SJCRH30 (cell line): Measurements from ENCODE around the gene P2RY13. TPM values are rescaled to one million over a fixed set of nuclear protein-coding genes. Genes with fewer than 3 reads are reported as not detected.

Experiments
- DNase-seq, 2 experiments: peaks; one replicate each; pipeline ENCODE4 v3.0.0-alpha.2; 2015 to 2020
- H3K27ac ChIP-seq: fragments of 250-450 bp; sonication (Bioruptor Pico); 2 replicates; pipeline ENCODE4 v1.5.1; 2020; ENCODE audit warnings: mild to moderate bottlenecking, moderate library complexity
- H3K27me3 ChIP-seq: fragments of 250-450 bp; sonication (Bioruptor Pico); 2 replicates; pipeline ENCODE4 v1.5.1; 2020; ENCODE audit warnings: mild to moderate bottlenecking, moderate library complexity
- H3K36me3 ChIP-seq: fragments of 250-450 bp; sonication (Bioruptor Pico); 2 replicates; pipeline ENCODE4 v1.5.1; 2020; ENCODE audit warnings: mild to moderate bottlenecking, moderate library complexity
- H3K4me1 ChIP-seq: fragments of 250-450 bp; sonication (Bioruptor Pico); 2 replicates; pipeline ENCODE4 v1.5.1; 2020; ENCODE audit warnings: mild to moderate bottlenecking, moderate library complexity
- H3K4me3 ChIP-seq: fragments of 250-450 bp; sonication (Bioruptor Pico); 2 replicates; pipeline ENCODE4 v1.5.1; 2020; ENCODE audit warnings: mild to moderate bottlenecking, moderate library complexity
- H3K9me3 ChIP-seq: fragments of 250-450 bp; sonication (Bioruptor Pico); replicated peaks from 2 replicates; pipeline ENCODE4 v1.5.1; 2020; ENCODE audit warnings: mild to moderate bottlenecking, moderate library complexity
- total RNA-seq: library from RNA; depleted of rRNA; stranded (reverse); fragments of >200 nt; shearing (Covaris generic); gene quantifications from 2 replicates; pipeline ENCODE4 v1.2.3, GENCODE V29; 2014; rRNA removed

P2RY13 gene
- total RNA-seq, 1 experiment from 2014 or later = not detected

DNA sequence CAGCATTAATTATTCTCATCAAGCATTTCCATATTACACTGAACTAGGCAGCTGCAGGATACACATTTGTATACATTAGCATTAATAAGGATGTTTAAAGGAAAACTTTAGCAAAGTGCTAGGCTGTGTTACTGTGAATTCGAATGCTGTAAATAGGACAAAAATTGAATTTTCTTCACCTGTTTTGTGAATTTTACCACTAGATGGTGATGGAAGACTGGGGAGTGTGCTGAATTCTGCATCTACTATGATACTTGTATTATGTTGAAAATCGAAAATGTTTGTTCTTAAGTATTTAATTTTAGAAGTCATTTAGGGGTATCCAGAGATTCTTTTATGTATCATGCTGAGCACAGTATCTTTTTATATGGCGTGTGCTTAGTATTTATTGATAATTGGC is 38.7 kb downstream of the P2RY13 start:
- Histone ChIP-seq H3K9me3 (no peaks in the 10 kb centered on the region), H3K4me3 (no peak overlapping the region), H3K27ac (no peak overlapping the region), H3K36me3 (no peaks in the 10 kb centered on the region), H3K27me3 (no peaks in the 10 kb centered on the region), H3K4me1 (no peaks in the 10 kb centered on the region)
- DNase-seq = peak in 1 of 2 experiments; percentile 22

GRCh38 chr3:151289445-151289844 is 39.9 kb downstream of the P2RY13 start:
- Histone ChIP-seq H3K4me1 (no peaks in the 10 kb centered on the region), H3K9me3 (no peaks in the 10 kb centered on the region), H3K36me3 (no peaks in the 10 kb centered on the region), H3K27me3 (no peaks in the 10 kb centered on the region), H3K4me3 (no peak overlapping the region), H3K27ac (no peak overlapping the region)
- DNase-seq = no peak

- Histone ChIP-seq H3K36me3 (no peaks in the 10 kb centered on the region), H3K27me3 (no peaks in the 10 kb centered on the region), H3K4me3 (no peak overlapping the region), H3K27ac (no peak overlapping the region), H3K9me3 (no peaks in the 10 kb centered on the region), H3K4me1 (no peaks in the 10 kb centered on the region)
- DNase-seq = no peak
Observed at GRCh38 chr3:151285940-151286339, 43.4 kb downstream of the P2RY13 start.

GRCh38 chr3:151283907-151284461 is 45.4 kb downstream of the P2RY13 start:
- DNase-seq = no peak
- H3K9me3 ChIP-seq = no peaks in the 10 kb centered on the region
- no peaks in the 10 kb centered on the region for H3K4me1 ChIP-seq
- no peaks in the 10 kb centered on the region for H3K36me3 ChIP-seq
- no peak overlapping the region for H3K27ac ChIP-seq
- no peaks in the 10 kb centered on the region for H3K27me3 ChIP-seq
- H3K4me3 ChIP-seq = no peak overlapping the region

- Histone ChIP-seq H3K4me3 (no peak overlapping the region), H3K27ac (no peak overlapping the region), H3K27me3 (no peaks in the 10 kb centered on the region), H3K9me3 (no peaks in the 10 kb centered on the region), H3K36me3 (no peaks in the 10 kb centered on the region), H3K4me1 (no peaks in the 10 kb centered on the region)
- no peak for DNase-seq
Observed at GRCh38 chr3:151283387-151283786, 46.0 kb downstream of the P2RY13 start.

DNA sequence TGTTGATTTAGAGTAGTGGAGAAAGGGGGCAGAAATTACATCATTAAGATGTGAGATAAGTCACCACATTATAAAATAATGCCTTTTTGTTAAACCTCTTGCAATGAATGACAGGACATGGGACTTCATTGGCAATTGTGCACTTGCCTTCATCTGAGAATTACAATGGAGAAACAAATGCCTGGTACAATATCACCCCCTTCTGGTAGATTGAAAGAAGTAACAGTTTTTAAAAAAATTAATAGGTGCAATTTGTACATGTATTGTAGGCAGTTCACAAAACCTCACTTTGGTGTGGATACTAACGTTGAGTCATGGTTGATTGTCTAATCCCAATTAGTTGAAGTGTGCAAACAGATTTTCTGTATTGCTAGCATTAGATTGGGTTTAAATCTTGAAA is 46.4 kb downstream of the P2RY13 start:
- Histone ChIP-seq H3K4me1 (no peaks in the 10 kb centered on the region), H3K27ac (no peak overlapping the region), H3K27me3 (no peaks in the 10 kb centered on the region), H3K9me3 (no peaks in the 10 kb centered on the region), H3K36me3 (no peaks in the 10 kb centered on the region), H3K4me3 (no peak overlapping the region)
- peak in 1 of 2 experiments; percentile 59 for DNase-seq

DNA sequence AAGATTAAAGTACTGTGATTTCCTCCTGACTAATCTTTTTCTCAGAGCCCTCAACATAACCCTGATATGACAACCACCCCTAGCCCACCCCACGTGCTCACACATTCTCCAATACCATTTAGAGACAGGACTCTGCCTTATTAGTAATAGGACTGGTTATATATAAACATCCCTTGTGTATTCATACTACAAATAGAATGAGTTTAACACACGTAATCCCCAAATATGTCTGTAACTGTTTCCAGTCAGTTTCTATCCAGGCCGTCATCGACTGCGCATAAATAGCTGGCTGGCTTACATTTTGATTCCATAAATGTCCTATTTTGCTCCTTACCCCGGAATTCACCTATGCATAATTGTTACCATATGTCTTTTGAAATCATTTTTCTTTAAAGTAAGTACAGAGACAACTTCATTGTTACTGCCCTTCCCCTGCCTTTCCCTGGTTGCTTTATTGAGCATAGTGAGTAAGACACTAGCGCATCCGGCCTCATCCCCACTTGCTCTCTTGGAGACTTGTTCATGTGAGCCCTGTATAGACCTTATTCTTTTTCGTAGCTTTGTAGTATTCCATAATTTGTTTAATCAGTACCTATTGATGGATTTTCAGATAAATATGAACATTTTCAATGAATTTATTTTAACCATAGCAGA is 47.6 kb downstream of the P2RY13 start:
- Histone ChIP-seq H3K27ac (no peak overlapping the region), H3K4me1 (no peaks in the 10 kb centered on the region)
- no peak for DNase-seq

DNA sequence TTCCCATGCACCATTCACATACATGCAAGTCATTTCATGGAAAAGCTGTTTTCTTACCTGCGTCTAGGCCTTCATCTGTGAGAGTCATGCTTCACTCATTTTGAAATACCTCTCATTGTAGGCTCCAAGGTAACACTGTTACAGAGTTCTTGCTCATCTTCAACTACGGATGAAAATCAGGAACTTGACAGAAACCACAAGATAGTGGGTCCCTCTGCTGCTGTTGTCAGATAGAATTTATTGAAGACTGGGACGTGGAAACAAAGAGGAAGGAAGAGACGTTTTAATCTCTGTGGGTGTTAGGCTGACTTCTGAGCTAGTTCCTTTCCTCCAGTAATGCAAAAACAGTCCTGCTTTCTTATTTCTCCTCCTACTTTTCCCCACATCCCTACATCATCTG is 51.1 kb downstream of the P2RY13 start, which contains the start of gene P2RY14:
Gene P2RY14, minus strand, starts transcription at position 313 of the 400 bp plus-strand sequence. CDS start 64,226 bp downstream, outside the sequence.
- Histone ChIP-seq H3K36me3 (no peaks in the 10 kb centered on the region), H3K27ac (no peak within 1 kb of the TSS)
- no peak for DNase-seq

More for the DNA sequence above, 47.6 kb downstream of the P2RY13 start:
- Histone ChIP-seq H3K9me3 (no peaks in the 10 kb centered on the region), H3K36me3 (no peaks in the 10 kb centered on the region), H3K4me3 (no peak overlapping the region), H3K27me3 (no peaks in the 10 kb centered on the region)

GRCh38 chr3:151276687-151277042 is 52.7 kb downstream of the P2RY13 start:
- H3K9me3 ChIP-seq = no peaks in the 10 kb centered on the region
- H3K4me1 ChIP-seq = no peaks in the 10 kb centered on the region
- DNase-seq = no peak
- no peak overlapping the region for H3K4me3 ChIP-seq
- H3K27me3 ChIP-seq = no peaks in the 10 kb centered on the region
- H3K27ac ChIP-seq = no peak overlapping the region
- no peaks in the 10 kb centered on the region for H3K36me3 ChIP-seq

More for the DNA sequence above, 51.1 kb downstream of the P2RY13 start, which contains the start of gene P2RY14:
- no peak within 1 kb of the TSS for H3K4me3 ChIP-seq
- H3K4me1 ChIP-seq = no peaks in the 10 kb centered on the region
- H3K9me3 ChIP-seq = no peaks in the 10 kb centered on the region
- no peaks in the 10 kb centered on the region for H3K27me3 ChIP-seq

Other genes with a start within 250 kb of the P2RY13 start
- not detected in 2 replicates for gene MED12L, start 243.9 kb downstream of the P2RY13 start, total RNA-seq
- gene GPR171, start 126.3 kb downstream of the P2RY13 start, total RNA-seq = not detected in 2 replicates
- 0.04 TPM in 1 of 2 replicates, not detected in the other for gene P2RY14, start 51.0 kb downstream of the P2RY13 start, total RNA-seq
- not detected in 2 replicates for gene GPR87, start 12.7 kb downstream of the P2RY13 start, total RNA-seq
- not detected in 2 replicates for gene P2RY12, start 55.2 kb upstream of the P2RY13 start, total RNA-seq
- gene IGSF10, start 131.5 kb upstream of the P2RY13 start, total RNA-seq = not detected in 2 replicates